Skeletal muscle tissue (tissue), 4 donors: ENCODE results near the gene BICRA. TPM values are rescaled to one million over a fixed set of nuclear protein-coding genes. Genes with fewer than 3 reads are reported as not detected.

Experiments used
- H3K27ac ChIP-seq: one replicate; pipeline ENCODE4 v1.7.0; 2013; ENCODE audit warnings: mild to moderate bottlenecking, low read depth, low read length, inconsistent platforms
- H3K27me3 ChIP-seq, 3 donors: one replicate each; pipeline ENCODE4 v1.7.0; 2013; ENCODE audit warnings: low read length in 3 of 3; ENCODE audit not compliant: control insufficient read depth in 3 of 3, insufficient read depth in 3 of 3
- H3K36me3 ChIP-seq, 3 donors: one replicate each; pipeline ENCODE4 v1.7.0; 2013; ENCODE audit warnings: low read length in 3 of 3; ENCODE audit not compliant: control insufficient read depth in 3 of 3, insufficient read depth in 3 of 3
- H3K4me1 ChIP-seq, 3 donors: one replicate each; pipeline ENCODE4 v1.7.0; 2013; ENCODE audit warnings: low read length in 3 of 3, mild to moderate bottlenecking in 3 of 3; ENCODE audit not compliant: control insufficient read depth in 3 of 3, insufficient read depth in 3 of 3
- H3K4me3 ChIP-seq, 3 donors: one replicate each; pipeline ENCODE4 v1.7.0; 2013; ENCODE audit warnings: low read length in 3 of 3
- H3K9ac ChIP-seq, 3 donors: one replicate each; pipeline ENCODE4 v1.7.0; 2013; ENCODE audit warnings: low read length in 3 of 3, mild to moderate bottlenecking in 3 of 3, moderate library complexity in 2 of 3, low read depth in 1 of 3
- H3K9me3 ChIP-seq, 3 donors: one replicate each; pipeline ENCODE4 v1.7.0; 2013; ENCODE audit warnings: low read length in 3 of 3; ENCODE audit not compliant: control insufficient read depth in 3 of 3
- total RNA-seq: library from RNA; depleted of rRNA; stranded (reverse); fragments of >200 nt; gene quantifications from one replicate; pipeline ENCODE4 v1.2.3, GENCODE V29; 2014
- donor health status: Osteomylitis.

The BICRA gene
- total RNA-seq, 1 donor from 2014 or later, result 3.7 TPM

DNA sequence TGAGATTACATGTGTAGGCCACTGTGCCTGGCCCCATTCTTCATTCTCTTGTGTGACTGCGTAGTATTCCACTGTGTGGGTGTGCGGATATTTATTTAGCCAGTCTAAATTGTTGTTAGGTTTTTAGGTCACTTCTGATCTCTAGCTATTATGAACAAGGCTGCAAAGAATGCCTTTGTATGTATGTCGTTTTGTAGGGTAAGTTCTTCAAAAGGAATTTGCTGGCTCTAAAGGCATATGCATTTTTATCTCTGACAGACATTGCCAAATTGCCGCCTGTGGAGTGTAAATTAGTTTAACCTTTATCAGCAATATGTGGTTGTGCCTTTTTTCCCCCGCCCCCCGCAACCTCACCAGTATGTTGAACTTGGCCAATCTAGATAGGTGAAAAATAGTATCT is 74.0 kb downstream of the BICRA start:
- Histone ChIP-seq H3K27me3 (no peaks in the 10 kb centered on the region), H3K9ac (no peak overlapping the region), H3K36me3 (peaks cover 10 to 16% (median 12%) of the 10 kb centered on the region in 3 donors), H3K4me1 (no peaks in the 10 kb centered on the region), H3K27ac (no peak overlapping the region), H3K4me3 (no peak overlapping the region), H3K9me3 (no peaks in the 10 kb centered on the region)

DNA sequence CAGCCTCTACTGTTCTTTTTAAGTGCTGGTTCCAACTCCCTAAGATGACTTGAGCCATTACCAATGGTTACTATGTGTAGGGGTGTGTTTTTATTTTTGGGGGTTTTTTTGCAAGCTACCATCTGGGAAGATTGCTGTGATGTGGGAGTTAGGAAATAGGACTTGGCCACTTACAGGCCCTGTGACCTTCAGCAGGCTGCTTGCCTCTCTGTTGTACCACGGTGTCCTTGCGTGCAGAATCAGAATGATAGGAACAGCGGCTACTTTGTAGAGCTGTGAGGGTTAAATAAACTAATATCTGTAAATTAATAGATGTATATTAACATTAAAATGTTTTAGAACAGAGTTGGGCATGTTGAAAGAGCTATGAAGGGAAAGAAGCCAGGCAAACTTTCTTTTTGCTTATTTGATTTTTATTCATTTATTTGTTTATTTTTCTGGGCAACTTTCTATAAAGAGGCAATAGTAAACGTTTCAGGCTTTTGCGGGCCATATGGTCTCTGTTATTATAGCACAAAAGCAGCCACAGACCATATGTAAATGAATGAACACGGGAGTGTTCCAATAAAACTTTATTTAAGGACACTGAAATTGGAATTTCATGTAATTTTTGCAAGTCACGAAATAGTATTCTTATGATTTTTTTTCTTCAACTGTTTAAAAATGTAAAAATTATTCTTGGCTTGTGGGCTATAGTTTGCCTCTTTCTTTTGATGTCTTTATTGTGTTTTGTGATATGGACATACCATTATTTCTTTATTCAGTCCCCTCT is 77.9 kb downstream of the BICRA start:
- H3K9ac ChIP-seq, result no peak overlapping the region
- no peaks in the 10 kb centered on the region for H3K4me1 ChIP-seq
- H3K4me3 ChIP-seq, result no peak overlapping the region
- peaks cover 5 to 11% (median 8%) of the 10 kb centered on the region in 3 donors for H3K36me3 ChIP-seq
- H3K27me3 ChIP-seq, result no peaks in the 10 kb centered on the region
- no peak overlapping the region for H3K27ac ChIP-seq
- no peaks in the 10 kb centered on the region for H3K9me3 ChIP-seq

DNA sequence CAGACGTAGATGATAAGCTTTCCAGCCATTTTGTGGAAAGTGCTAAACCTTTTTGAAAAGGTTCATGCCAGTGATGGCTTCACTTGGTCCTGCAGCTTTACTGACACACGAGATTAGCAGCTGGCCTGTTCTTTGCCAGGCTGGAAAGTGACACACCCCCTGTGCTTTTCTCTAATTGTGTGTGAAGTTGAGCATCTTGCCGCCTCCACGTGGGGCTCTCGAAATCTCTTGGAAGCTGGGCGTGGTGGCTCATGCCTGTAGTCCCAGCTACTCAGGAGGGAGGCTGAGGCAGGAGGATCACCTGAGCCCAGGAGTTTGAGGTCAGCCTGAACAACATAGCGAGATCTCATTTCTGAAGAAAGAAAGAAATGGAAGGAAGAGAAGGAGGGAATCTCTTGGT is 79.0 kb downstream of the BICRA start:
- no peak overlapping the region for H3K4me3 ChIP-seq
- H3K27ac ChIP-seq, result no peak overlapping the region
- H3K36me3 ChIP-seq, result peaks cover 9 to 17% (median 11%) of the 10 kb centered on the region in 3 donors
- no peaks in the 10 kb centered on the region for H3K4me1 ChIP-seq
- H3K27me3 ChIP-seq, result no peaks in the 10 kb centered on the region
- peak overlapping the region in 1 of 3 donors; percentile 8 for H3K9ac ChIP-seq
- no peaks in the 10 kb centered on the region for H3K9me3 ChIP-seq

DNA sequence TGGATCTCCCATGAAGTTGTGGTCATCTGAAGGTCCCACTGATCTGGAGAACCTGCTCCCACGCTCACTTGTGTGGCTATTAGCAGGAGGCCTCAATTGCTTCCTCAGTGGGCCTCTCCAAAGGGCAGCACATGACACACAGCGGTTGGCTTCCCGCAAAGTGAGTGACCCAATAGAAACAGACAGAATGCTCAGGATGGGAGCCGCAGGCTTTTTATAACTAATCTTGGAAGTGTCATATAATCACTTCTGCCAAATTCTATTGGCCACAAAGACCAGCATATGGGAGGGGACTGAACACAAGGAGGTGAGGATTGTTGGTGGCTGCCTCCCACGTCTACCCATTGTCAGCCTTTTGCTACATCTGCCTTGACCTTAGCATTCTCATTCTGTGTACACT is 82.2 kb downstream of the BICRA start:
- Histone ChIP-seq H3K9me3 (no peaks in the 10 kb centered on the region), H3K9ac (no peak overlapping the region), H3K4me3 (no peak overlapping the region), H3K4me1 (no peaks in the 10 kb centered on the region), H3K36me3 (peaks cover 12 to 18% (median 15%) of the 10 kb centered on the region in 3 donors), H3K27ac (no peak overlapping the region), H3K27me3 (no peaks in the 10 kb centered on the region)

DNA sequence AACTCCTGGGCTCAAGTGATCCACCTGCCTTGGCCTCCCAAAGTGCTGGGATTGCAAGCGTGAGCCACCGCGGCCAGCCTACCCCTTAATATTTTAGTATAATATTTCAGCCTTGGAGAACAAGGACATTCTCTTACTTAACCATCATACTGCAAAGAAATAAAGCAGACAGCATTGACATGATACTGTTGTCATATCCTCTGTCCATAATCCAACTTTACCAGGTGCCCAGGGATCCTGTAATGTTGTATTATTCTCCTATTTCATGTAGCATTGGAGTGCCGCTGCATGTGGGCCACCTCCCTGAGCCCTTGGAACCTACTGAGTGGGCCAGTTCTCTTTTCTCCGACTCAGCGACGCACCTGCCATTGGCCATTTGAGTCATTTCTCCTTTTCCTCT is 82.8 kb downstream of the BICRA start:
- H3K9me3 ChIP-seq, result no peaks in the 10 kb centered on the region

DNA sequence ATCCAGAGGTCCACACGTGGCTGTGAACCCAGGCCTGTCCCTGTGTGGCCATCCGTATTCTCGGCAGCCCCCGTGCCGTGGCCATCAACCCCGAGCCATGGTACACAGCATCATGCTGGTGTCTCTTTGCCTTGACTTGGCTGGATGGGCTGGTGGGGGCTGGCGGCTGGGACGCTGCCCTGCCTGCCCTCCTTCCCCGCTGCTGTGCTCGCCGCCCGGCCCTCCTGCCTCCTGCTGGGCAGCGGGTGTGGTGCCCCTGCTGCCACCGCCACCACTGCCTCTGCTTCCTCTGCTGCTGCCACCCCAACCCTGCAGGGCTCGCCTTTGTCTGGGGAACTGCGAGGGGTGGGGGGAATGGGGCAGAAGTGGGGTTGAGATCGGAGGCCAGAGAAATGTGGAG is 84.6 kb downstream of the BICRA start:
- Histone ChIP-seq H3K27me3 (no peaks in the 10 kb centered on the region), H3K4me3 (no peak overlapping the region), H3K4me1 (peaks cover 4 to 5% (median 4%) of the 10 kb centered on the region in 3 donors), H3K27ac (no peak overlapping the region), H3K9ac (no peak overlapping the region), H3K36me3 (peaks cover 19 to 26% (median 20%) of the 10 kb centered on the region in 3 donors), H3K9me3 (no peaks in the 10 kb centered on the region)

More for the DNA sequence above, 82.8 kb downstream of the BICRA start:
- peaks cover 14 to 20% (median 18%) of the 10 kb centered on the region in 3 donors for H3K36me3 ChIP-seq
- no peaks in the 10 kb centered on the region for H3K27me3 ChIP-seq
- no peaks in the 10 kb centered on the region for H3K4me1 ChIP-seq
- no peak overlapping the region for H3K4me3 ChIP-seq
- no peak overlapping the region for H3K27ac ChIP-seq
- no peak overlapping the region for H3K9ac ChIP-seq

DNA sequence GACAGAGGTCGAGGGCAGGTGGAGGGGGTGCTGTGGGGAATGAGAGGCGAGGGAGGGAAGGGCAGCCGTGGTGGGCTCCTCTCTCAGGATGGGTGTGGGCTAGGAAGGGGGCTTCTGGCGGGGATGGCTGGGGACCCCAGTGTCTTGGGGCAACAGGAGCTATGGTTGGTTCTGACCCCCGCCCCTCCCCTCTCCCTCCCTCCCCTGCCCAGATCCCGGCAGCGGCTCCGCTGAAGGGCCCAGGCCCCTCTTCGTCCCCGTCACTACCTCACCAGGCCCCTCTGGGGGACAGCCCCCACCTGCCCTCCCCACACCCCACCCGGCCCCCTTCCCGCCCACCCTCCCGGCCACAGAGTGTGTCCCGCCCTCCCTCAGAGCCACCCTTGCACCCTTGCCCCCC is 85.0 kb downstream of the BICRA start:
- Histone ChIP-seq H3K9ac (no peak overlapping the region), H3K27ac (no peak overlapping the region), H3K9me3 (no peaks in the 10 kb centered on the region), H3K4me1 (peaks cover 4 to 5% (median 4%) of the 10 kb centered on the region in 3 donors), H3K4me3 (no peak overlapping the region), H3K36me3 (peaks cover 23 to 30% (median 24%) of the 10 kb centered on the region in 3 donors), H3K27me3 (no peaks in the 10 kb centered on the region)

DNA sequence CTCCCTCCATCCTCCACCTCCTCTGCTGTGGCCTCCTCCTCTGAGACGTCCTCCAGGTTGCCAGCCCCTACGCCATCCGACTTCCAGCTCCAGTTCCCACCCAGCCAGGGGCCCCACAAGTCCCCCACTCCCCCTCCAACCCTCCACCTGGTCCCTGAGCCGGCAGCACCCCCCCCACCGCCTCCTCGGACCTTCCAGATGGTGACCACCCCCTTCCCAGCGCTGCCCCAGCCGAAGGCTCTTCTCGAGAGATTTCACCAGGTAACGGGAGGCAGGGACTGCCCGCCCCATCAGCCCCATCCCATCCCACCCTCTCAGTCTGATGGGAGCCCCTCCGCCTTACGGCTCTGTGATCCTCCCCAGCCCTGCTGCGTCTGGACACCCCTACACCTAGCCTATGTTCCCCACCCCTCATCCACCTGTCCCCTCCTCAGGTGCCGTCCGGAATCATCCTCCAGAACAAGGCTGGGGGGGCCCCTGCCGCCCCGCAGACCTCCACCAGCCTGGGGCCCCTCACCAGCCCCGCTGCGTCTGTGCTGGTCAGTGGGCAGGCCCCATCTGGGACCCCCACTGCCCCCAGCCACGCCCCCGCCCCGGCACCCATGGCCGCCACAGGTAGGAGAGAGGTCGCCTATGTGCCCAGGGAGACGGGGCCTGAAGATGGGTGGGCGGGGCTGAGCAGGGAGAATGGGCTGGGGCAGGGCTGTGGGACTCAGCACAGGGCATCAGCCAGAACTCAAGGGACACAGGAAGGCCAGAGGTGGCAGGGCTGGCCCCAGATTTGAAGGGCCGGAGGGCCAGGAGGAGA is 85.7 kb downstream of the BICRA start:
- Histone ChIP-seq H3K9me3 (no peaks in the 10 kb centered on the region), H3K27ac (no peak overlapping the region), H3K9ac (no peak overlapping the region), H3K4me1 (peaks cover 4 to 5% (median 4%) of the 10 kb centered on the region in 3 donors), H3K4me3 (no peak overlapping the region), H3K27me3 (no peaks in the 10 kb centered on the region), H3K36me3 (peaks cover 28 to 36% (median 29%) of the 10 kb centered on the region in 3 donors)

DNA sequence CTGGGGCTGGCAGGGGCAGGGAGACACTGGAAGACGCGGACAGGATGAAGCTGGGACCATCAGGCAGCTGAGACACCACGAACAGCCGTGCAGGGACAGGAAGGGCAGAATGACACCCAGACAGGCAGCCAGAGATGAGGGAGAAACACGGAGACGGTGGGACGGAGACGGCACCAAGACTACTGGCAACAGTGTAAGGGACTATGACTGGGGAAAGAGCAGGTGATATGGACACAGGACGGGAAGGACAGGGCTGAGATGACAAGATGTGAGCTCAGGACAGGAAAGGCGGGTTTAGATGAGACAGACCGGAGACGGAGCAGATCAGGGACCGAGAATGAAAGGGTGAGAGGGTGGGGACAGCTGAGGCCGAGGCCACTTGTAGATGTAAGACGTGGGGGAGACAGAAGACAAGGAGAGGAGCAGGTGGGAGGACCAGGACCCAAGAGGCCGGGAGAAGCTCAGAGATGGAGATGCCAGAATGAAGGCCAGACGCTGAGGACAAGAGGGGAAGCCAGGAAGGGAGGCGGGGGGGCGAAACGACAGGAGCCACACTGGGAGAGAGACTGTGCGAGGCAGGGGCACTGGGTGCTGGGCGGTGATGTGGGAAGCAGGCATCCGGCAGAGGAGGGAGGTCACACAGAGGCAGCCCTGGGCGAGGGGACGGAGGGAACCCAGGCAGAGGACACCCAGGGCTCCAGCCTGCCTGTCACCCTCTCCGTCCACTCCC is 86.8 kb downstream of the BICRA start:
- Histone ChIP-seq H3K9me3 (no peaks in the 10 kb centered on the region), H3K4me1 (peaks cover 4 to 5% (median 4%) of the 10 kb centered on the region in 3 donors), H3K27me3 (no peaks in the 10 kb centered on the region), H3K9ac (no peak overlapping the region), H3K36me3 (peaks cover 32 to 36% (median 33%) of the 10 kb centered on the region in 3 donors), H3K4me3 (no peak overlapping the region), H3K27ac (no peak overlapping the region)
